H9 (cell line): ENCODE data around the gene CARS1. TPM values are rescaled to one million over a fixed set of nuclear protein-coding genes. Genes with fewer than 3 reads are reported as not detected.

Experiments
- DNase-seq: peaks from one replicate; pipeline ENCODE4 v3.0.0-alpha.2; 2017
- H2AFZ ChIP-seq: one replicate; pipeline ENCODE4 v1.6.1; 2013; ENCODE audit warnings: mild to moderate bottlenecking, low read length, control low read depth, moderate library complexity
- H2AK5ac ChIP-seq: 2 replicates; pipeline ENCODE4 v1.6.1; 2013; ENCODE audit warnings: low read length, control low read depth, mixed read lengths; ENCODE audit not compliant: insufficient read length
- H2BK120ac ChIP-seq: one replicate; pipeline ENCODE4 v1.6.1; 2013; ENCODE audit warnings: low read depth, mild to moderate bottlenecking, low read length, control low read depth, inconsistent platforms; ENCODE audit not compliant: poor library complexity, severe bottlenecking
- H2BK12ac ChIP-seq: 2 replicates; pipeline ENCODE4 v1.6.1; 2013; ENCODE audit warnings: low read length, control low read depth, mixed read lengths, low read depth; ENCODE audit not compliant: insufficient read length
- H2BK15ac ChIP-seq: 2 replicates; pipeline ENCODE4 v1.6.1; 2013; ENCODE audit warnings: low read depth, low read length, control low read depth
- H2BK20ac ChIP-seq: one replicate; pipeline ENCODE4 v1.6.1; 2013; ENCODE audit warnings: low read depth, mild to moderate bottlenecking, low read length, control low read depth, inconsistent platforms; ENCODE audit not compliant: poor library complexity, severe bottlenecking
- H2BK5ac ChIP-seq: 2 replicates; pipeline ENCODE4 v1.6.1; 2013; ENCODE audit warnings: low read length, control low read depth, mixed read lengths; ENCODE audit not compliant: insufficient read length
- H3K14ac ChIP-seq: 2 replicates; pipeline ENCODE4 v1.6.1; 2013; ENCODE audit warnings: low read length, control low read depth; ENCODE audit not compliant: insufficient read depth
- H3K18ac ChIP-seq: 2 replicates; pipeline ENCODE4 v1.6.1; 2013; ENCODE audit warnings: low read depth, mild to moderate bottlenecking, mixed read lengths, low read length, control low read depth; ENCODE audit not compliant: insufficient read length
- H3K23ac ChIP-seq: 2 replicates; pipeline ENCODE4 v1.6.1; 2013; ENCODE audit warnings: low read length, control low read depth, mixed read lengths, low read depth; ENCODE audit not compliant: insufficient read length
- H3K23me2 ChIP-seq: 2 replicates; pipeline ENCODE4 v1.6.1; 2013; ENCODE audit warnings: low read depth, mild to moderate bottlenecking, mixed read lengths, low read length, control low read depth; ENCODE audit not compliant: insufficient read length, poor library complexity, severe bottlenecking
- H3K27ac ChIP-seq: 2 replicates; pipeline ENCODE4 v1.5.1; 2013; ENCODE audit warnings: low read length, control low read depth, mixed read lengths, low read depth; ENCODE audit not compliant: insufficient read length
- H3K27me3 ChIP-seq: 2 replicates; pipeline ENCODE4 v1.6.1; 2013; ENCODE audit warnings: low read length, control low read depth, inconsistent platforms; ENCODE audit not compliant: insufficient read depth
- H3K4ac ChIP-seq: 2 replicates; pipeline ENCODE4 v1.6.1; 2013; ENCODE audit warnings: low read depth, mild to moderate bottlenecking, control low read depth, inconsistent platforms, low read length, moderate library complexity
- H3K4me1 ChIP-seq: 2 replicates; pipeline ENCODE4 v1.6.1; 2013; ENCODE audit warnings: low read length, control low read depth, inconsistent platforms; ENCODE audit not compliant: insufficient read depth
- H3K4me2 ChIP-seq: 2 replicates; pipeline ENCODE4 v1.6.1; 2013; ENCODE audit warnings: low read length, control low read depth, mixed read lengths; ENCODE audit not compliant: insufficient read length, insufficient read depth
- H3K56ac ChIP-seq: 2 replicates; pipeline ENCODE4 v1.6.1; 2013; ENCODE audit warnings: low read depth, mild to moderate bottlenecking, mixed read lengths, low read length, control low read depth; ENCODE audit not compliant: insufficient read length
- H3K79me1 ChIP-seq: 2 replicates; pipeline ENCODE4 v1.6.1; 2013; ENCODE audit warnings: low read depth, mild to moderate bottlenecking, moderate library complexity, low read length, control low read depth, inconsistent platforms; ENCODE audit not compliant: insufficient read depth, poor library complexity, severe bottlenecking
- H3K79me2 ChIP-seq: 2 replicates; pipeline ENCODE4 v1.6.1; 2013; ENCODE audit warnings: low read length, control low read depth, inconsistent platforms; ENCODE audit not compliant: insufficient read depth
- H3K9ac ChIP-seq: 2 replicates; pipeline ENCODE4 v1.6.1; 2013; ENCODE audit warnings: low read length, control low read depth, mixed read lengths; ENCODE audit not compliant: insufficient read length; ENCODE audit errors: extremely low read depth
- H3K9me3 ChIP-seq: one replicate; pipeline ENCODE4 v1.6.1; 2013; ENCODE audit warnings: low read depth, low read length, inconsistent platforms; ENCODE audit not compliant: control insufficient read depth
- H3T11ph ChIP-seq: one replicate; pipeline ENCODE4 v1.6.1; 2013; ENCODE audit warnings: mild to moderate bottlenecking, low read length, control low read depth, inconsistent platforms
- H4K20me1 ChIP-seq: one replicate; pipeline ENCODE4 v1.6.1; 2013; ENCODE audit not compliant: control insufficient read depth, insufficient read length, insufficient read depth
- H4K5ac ChIP-seq: 2 replicates; pipeline ENCODE4 v1.6.1; 2013; ENCODE audit warnings: low read depth, mild to moderate bottlenecking, mixed read lengths, low read length, control low read depth; ENCODE audit not compliant: insufficient read length
- H4K8ac ChIP-seq: replicated peaks from 2 replicates; pipeline ENCODE4 v1.6.1; 2013; ENCODE audit warnings: low read length, control low read depth, mixed read lengths, low read depth; ENCODE audit not compliant: insufficient read length
- H4K91ac ChIP-seq: 2 replicates; pipeline ENCODE4 v1.6.1; 2013; ENCODE audit warnings: low read depth, mild to moderate bottlenecking, moderate library complexity, mixed read lengths, low read length, control low read depth; ENCODE audit not compliant: insufficient read length
- H3K27ac Mint-ChIP-seq, 3 experiments: 2 replicates in 2 of 3; 3 replicates in 1 of 3; pipeline ENCODE4 v1.8.0; 2020 to 2021; ENCODE audit warnings: mixed read lengths in 3 of 3, mild to moderate bottlenecking in 1 of 3, moderate library complexity in 1 of 3
- H3K27me3 Mint-ChIP-seq: 2 replicates; pipeline ENCODE4 v1.8.0; 2021; ENCODE audit warnings: low read depth, mild to moderate bottlenecking, moderate library complexity, mixed read lengths
- H3K36me3 Mint-ChIP-seq, 3 experiments: 2 replicates in 2 of 3; 3 replicates in 1 of 3; pipeline ENCODE4 v1.8.0; 2020 to 2021; ENCODE audit warnings: low read depth in 3 of 3, mixed read lengths in 3 of 3; ENCODE audit not compliant: insufficient read depth in 1 of 3
- H3K4me1 Mint-ChIP-seq, 2 experiments: 2 replicates each; pipeline ENCODE4 v1.8.0; 2020; ENCODE audit warnings: mixed read lengths in 2 of 2
- H3K4me3 Mint-ChIP-seq, 2 experiments: 2 replicates in 1 of 2; 3 replicates in 1 of 2; pipeline ENCODE4 v1.8.0; 2020 to 2021; ENCODE audit warnings: mild to moderate bottlenecking in 2 of 2, mixed read lengths in 2 of 2, moderate library complexity in 1 of 2
- H3K9me3 Mint-ChIP-seq, 2 experiments: 2 replicates in 1 of 2; 3 replicates in 1 of 2; pipeline ENCODE4 v1.8.0; 2020; ENCODE audit warnings: mild to moderate bottlenecking in 2 of 2, mixed read lengths in 2 of 2, moderate library complexity in 1 of 2
- whole genome bisulfite sequencing: extraction: QIAGEN DNeasy Blood & Tissue Kit; methylation state at CpG from one replicate; pipeline ENCODE4 v1.1.7; 2013; ENCODE audit warnings: missing lambda C conversion rate, low lambda C conversion rate, mixed read lengths; ENCODE audit not compliant: insufficient read length; ENCODE audit errors: extremely low coverage; 5-methylcytosine and 5-hydroxymethylcytosine counted together
- total RNA-seq: library from RNA; stranded (reverse); gene quantifications from 2 replicates; pipeline ENCODE4 v1.2.1, GENCODE V29; 2021
- TF ChIP-seq, protein P1 (sequence below): fragments of 200-600 bp; sonication (generic); conservative IDR thresholded peaks from 3 replicates; pipeline ENCODE4 v1.8.0; 2021; ENCODE audit warnings: antibody characterized with exemption, mild to moderate bottlenecking

The CARS1 gene
- total RNA-seq, 1 experiment from 2014 or later = 92.3 TPM

DNA sequence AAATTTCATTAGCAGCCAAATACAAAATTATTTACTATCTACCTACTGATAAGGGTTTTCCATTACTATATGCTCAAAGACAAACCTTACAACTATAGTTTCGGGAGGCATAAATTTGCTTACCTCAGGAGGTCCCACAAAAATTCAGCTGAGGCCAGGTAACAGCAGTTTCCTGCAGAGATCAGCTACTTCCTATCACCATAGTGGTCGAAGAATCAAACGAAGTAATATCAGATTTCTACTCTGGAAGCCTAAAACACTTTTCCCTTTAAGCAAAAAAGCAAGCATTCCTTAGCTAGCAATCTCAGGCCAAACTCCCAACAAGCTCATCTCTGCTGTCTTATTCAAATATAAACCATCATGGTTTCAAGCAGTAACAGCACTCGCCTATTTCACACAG is 68.2 kb downstream of the CARS1 start:
- Histone ChIP-seq H3K4ac (no peak overlapping the region), H3T11ph (no peak overlapping the region), H2BK5ac (no peak overlapping the region), H4K20me1 (no peaks in the 10 kb centered on the region), H4K5ac (no peak overlapping the region), H2AFZ (no peak overlapping the region), H3K23me2 (peaks cover 18% of the 10 kb centered on the region), H3K9ac (peak overlapping the region; percentile 6), H3K27me3 (no peaks in the 10 kb centered on the region), H3K9me3 (no peaks in the 10 kb centered on the region), H3K79me2 (peaks cover 61% of the 10 kb centered on the region; the same call in 1 of the 2 replicates), H2BK120ac (no peak overlapping the region), H2BK12ac (no peak overlapping the region), H3K14ac (no peak overlapping the region), H2AK5ac (no peak overlapping the region), H3K56ac (no peak overlapping the region), H3K27ac (no peak overlapping the region), H3K4me1 (peaks cover 4% of the 10 kb centered on the region), H3K23ac (no peak overlapping the region), H3K4me2 (peak overlapping the region; percentile 97), H3K79me1 (no peaks in the 10 kb centered on the region), H4K8ac (no peak overlapping the region), H2BK20ac (no peak overlapping the region), H4K91ac (no peak overlapping the region), H3K18ac (no peak overlapping the region), H2BK15ac (no peak overlapping the region)
- TF ChIP-seq, protein P1, sequence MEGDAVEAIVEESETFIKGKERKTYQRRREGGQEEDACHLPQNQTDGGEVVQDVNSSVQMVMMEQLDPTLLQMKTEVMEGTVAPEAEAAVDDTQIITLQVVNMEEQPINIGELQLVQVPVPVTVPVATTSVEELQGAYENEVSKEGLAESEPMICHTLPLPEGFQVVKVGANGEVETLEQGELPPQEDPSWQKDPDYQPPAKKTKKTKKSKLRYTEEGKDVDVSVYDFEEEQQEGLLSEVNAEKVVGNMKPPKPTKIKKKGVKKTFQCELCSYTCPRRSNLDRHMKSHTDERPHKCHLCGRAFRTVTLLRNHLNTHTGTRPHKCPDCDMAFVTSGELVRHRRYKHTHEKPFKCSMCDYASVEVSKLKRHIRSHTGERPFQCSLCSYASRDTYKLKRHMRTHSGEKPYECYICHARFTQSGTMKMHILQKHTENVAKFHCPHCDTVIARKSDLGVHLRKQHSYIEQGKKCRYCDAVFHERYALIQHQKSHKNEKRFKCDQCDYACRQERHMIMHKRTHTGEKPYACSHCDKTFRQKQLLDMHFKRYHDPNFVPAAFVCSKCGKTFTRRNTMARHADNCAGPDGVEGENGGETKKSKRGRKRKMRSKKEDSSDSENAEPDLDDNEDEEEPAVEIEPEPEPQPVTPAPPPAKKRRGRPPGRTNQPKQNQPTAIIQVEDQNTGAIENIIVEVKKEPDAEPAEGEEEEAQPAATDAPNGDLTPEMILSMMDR = no peak
- H3K4me1 Mint-ChIP-seq = peaks cover 27 to 31% of the 10 kb centered on the region in 2 experiments
- H3K27me3 Mint-ChIP-seq = no peaks in the 10 kb centered on the region
- no peak for DNase-seq
- H3K4me3 Mint-ChIP-seq = peak overlapping the region; percentile 94
- no CpG with 5 or more reads among the region's 4 CpGs for WGBS
- H3K27ac Mint-ChIP-seq = peak overlapping the region in 2 of 3 experiments; percentile 86 to 95; a peak in 3 of 7 replicates
- peaks cover 13 to 21% (median 19%) of the 10 kb centered on the region in 3 experiments; a peak in 6 of 7 replicates for H3K36me3 Mint-ChIP-seq
- no peaks in the 10 kb centered on the region; a peak in 1 of 5 replicates for H3K9me3 Mint-ChIP-seq
